ENCODE data around the gene STX1B.

The STX1B gene

DNA sequence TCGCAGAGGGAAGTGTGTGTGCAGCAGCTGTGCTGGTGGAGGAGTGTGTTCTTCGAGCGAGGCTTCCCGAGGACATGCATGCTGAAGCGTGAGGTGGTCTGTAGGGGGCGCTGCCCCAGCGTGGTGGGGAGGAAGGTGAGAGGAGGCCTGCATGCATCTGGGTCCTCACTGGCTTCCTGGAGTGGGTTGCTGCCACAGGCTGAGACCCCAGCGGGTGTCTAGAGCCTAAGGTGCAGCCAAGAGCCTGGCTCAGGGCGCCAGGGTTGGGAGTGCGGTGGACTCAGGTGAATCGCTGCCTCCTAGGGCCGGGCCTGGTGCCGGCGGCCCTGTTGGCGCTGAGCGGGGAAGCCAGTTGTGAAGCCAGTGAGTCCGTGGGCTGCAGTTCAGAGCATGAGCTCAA is 32.9 kb downstream of the STX1B start:
- DNase-seq = no peak

DNA sequence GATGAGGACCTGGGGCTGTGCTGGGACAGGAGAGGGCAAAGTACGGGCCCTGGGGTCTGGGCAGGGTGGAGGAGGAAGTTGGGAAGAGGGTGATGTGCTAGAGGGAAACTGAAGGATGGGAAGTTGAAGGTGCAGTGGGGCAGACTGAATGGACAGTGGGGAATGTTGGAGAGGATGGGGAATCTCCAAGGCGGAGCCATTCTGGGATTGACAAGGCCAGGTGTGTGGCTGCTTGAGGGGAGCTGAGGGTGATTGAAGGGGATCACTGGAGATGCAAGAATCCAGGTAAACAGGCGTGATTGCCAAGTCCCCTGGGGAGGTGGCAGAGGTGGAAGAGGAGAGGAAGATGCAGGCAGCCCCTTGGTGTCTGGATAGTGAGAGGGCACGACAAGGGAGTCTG is 34.0 kb downstream of the STX1B start:
- no peak for DNase-seq

GRCh38 chr16:30974348-30974747 is 36.1 kb downstream of the STX1B start:
- DNase-seq = no peak

DNA sequence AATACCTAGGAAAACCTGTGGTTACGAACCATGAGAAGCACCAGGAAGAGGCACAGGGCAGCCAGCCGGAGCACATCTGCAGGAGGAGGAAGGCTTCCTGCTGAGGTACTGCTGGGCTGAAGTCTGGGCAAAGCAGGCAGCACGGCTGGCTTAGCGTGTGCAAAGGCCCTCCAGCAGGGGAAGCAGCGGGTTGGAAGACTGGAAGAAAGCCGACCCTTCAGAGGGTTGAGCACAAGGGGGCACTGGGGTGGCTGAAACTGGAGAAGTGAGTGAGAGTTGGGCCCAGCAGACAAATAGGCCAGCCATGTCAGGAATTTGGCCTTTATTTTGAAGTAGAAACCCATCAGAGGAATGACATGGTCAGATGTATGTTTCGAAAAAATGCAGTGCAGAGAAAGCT is 37.6 kb downstream of the STX1B start:
- DNase-seq = peak; percentile 38

DNA sequence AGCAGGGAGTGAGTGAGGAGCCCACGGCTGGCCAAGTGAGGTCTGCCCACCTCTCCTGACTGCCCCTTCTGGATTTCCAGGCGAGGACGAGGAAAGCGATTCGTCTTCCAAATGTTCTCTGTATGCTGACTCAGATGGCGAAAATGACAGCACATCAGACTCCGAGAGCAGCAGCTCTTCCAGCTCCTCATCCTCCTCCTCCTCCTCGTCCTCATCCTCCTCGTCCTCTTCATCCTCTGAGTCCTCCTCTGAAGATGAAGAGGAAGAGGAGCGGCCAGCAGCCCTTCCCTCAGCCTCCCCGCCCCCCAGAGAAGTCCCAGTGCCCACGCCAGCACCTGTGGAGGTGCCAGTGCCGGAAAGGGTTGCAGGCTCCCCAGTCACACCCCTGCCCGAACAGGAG is 39.1 kb downstream of the STX1B start:
- DNase-seq = no peak

DNA sequence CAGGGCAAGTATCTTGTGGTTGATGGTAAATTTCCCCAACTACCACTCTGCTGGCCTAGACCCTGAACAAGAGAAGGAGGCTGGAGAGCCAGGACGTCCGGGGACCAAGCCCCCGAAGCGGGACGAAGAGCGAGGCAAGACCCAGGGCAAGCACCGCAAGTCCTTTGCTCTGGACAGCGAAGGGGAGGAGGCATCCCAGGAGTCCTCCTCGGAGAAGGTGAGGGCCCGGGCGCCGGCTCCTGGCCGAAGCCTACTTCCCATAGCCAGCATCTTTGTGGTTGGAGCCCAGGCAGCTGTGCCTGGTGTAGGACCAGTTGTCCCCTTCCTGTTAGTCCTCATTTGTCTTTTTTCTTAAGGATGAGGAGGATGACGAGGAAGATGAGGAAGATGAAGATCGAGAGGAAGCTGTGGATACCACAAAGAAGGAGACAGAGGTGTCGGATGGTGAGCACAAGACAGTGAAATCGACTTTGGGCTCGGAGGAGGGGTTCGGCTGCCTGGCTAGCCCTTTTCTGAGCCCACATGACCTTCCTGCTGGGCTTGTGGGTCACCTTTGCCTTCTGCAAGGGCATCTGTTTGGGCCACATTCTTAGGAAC is 41.1 kb downstream of the STX1B start:
- DNase-seq = no peak

GRCh38 chr16:30967795-30968194 is 42.6 kb downstream of the STX1B start:
- DNase-seq = no peak

DNA sequence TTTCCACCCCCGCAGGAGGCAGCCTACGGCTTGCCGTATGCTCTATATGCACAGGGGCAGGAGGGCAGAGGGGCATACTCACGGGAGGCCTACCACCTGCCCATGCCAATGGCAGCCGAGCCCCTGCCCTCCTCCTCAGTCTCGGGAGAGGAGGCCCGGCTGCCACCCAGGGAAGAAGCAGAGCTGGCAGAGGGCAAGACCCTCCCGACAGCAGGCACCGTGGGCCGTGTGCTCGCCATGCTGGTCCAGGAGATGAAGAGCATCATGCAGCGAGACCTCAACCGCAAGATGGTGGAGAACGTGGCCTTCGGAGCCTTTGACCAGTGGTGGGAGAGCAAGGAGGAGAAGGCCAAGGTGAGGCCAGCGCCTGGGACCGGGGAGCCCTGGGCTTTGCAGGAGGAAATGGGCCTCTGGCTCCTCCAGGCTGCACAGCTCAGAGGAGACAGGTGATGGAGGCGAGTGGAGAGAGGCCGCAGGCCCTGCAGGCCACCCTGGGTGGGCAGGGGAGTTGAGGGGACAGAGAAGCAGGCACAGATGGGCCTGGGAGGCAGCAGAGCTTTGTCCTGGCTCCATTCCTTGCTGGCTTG is 44.3 kb downstream of the STX1B start:
- DNase-seq = no peak

GRCh38 chr16:30965436-30965835 is 45.0 kb downstream of the STX1B start:
- no peak for DNase-seq

DNA sequence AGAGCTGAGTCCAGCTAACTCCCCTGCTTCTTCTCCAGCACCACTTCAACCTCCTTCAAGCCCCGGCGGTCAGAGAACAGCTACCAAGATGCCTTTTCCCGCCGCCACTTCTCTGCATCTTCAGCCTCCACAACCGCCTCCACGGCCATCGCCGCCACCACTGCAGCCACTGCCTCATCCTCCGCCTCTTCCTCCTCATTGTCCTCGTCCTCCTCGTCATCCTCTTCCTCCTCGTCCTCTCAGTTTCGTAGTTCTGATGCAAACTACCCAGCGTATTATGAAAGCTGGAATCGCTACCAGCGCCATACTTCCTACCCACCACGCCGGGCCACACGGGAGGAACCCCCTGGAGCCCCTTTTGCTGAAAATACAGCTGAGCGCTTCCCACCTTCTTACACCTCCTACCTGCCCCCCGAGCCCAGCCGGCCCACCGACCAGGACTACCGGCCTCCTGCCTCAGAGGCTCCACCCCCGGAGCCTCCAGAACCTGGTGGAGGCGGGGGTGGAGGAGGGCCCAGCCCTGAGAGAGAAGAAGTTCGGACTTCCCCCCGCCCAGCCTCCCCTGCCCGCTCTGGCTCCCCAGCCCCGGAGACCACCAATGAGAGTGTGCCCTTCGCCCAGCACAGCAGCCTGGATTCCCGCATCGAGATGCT is 45.7 kb downstream of the STX1B start:
- no peak for DNase-seq

- DNase-seq = no peak
Observed at GRCh38 chr16:30963925-30964511, 46.4 kb downstream of the STX1B start.

- no peak for DNase-seq
Observed at GRCh38 chr16:30961384-30961783, 49.1 kb downstream of the STX1B start.

DNA sequence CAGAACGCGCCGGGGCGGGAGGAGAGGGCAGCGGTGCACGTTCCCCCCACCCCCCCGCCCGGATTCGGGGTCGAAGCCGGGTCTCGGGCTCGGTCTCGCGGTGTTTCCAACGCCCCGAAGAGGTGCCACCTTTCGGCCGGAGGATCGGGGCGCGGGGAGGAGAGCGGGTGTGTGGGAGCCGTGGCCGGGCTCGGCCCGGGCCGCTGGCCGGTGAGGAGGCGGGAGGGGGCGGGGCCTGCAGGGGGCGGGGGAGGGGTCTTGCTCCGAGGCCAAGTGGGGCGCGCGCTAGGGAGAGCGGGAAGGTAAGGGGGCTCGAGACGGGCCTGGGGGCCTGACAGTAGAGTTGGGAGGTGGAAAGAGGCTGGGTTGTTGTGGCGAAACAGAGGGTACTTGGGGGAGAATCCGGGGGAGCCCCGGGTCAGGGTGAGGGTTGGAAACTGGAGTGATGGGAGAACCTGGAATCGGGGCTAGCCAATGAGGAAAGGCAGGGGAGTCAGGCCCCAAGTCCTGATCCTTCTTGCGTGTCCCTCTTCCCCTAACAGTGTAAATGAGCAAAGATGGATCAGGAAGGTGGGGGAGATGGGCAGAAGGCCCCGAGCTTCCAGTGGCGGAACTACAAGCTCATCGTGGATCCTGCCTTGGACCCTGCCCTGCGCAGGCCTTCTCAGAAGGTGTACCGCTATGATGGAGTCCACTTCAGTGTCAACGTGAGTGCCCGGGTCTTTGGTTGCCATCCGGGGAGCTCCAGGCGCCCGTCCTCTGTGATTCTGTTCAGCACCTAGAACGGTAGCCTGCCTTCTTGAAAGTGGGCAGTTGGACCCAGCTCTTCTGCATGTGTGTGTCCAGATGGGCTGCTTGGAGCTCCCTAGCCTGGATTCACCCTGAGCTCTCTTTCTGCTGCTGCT is 52.0 kb downstream of the STX1B start:
- peak; percentile 58 for DNase-seq

DNA sequence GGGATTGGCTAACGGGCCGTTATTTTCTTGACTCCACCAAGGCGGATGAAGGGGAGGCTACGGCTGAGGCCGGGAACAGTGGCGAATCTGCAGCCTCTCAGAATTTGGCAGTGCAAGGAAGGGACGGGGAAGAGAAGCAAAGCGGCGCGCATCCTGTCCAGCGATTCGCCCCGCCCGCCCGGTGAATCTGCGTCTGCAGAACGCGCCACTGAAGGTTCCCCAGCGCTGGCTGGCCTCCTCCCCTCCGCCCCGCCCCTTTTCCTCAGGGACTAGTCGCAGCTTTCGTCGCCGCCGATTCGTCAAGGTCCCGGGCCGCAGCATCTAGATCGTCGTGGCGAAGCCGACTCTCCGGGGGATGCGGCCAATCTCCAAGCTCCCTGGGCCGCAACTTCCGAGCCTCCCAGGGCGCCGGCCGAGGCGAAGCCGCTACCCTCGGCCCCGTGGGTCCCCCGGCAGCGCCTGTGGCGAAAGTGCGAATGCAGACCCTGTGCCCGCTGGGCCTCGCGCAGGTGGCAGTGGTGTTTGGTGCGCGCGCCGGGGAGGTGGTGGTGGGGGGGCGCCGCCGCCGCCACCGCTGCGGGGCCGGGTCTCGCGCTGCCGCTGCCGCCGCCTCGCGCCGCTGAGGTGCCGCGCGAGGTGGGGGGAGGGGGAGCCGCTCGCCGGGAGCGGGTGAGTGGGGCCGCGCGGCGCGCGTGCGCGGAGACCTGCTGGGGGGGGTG is 52.8 kb downstream of the STX1B start, which contains the start of gene SETD1A:
Gene SETD1A, plus strand, starts transcription at position 299 of the 719 bp plus-strand sequence. CDS start 978 bp downstream, outside the sequence.
- DNase-seq = peak; percentile 97

DNA sequence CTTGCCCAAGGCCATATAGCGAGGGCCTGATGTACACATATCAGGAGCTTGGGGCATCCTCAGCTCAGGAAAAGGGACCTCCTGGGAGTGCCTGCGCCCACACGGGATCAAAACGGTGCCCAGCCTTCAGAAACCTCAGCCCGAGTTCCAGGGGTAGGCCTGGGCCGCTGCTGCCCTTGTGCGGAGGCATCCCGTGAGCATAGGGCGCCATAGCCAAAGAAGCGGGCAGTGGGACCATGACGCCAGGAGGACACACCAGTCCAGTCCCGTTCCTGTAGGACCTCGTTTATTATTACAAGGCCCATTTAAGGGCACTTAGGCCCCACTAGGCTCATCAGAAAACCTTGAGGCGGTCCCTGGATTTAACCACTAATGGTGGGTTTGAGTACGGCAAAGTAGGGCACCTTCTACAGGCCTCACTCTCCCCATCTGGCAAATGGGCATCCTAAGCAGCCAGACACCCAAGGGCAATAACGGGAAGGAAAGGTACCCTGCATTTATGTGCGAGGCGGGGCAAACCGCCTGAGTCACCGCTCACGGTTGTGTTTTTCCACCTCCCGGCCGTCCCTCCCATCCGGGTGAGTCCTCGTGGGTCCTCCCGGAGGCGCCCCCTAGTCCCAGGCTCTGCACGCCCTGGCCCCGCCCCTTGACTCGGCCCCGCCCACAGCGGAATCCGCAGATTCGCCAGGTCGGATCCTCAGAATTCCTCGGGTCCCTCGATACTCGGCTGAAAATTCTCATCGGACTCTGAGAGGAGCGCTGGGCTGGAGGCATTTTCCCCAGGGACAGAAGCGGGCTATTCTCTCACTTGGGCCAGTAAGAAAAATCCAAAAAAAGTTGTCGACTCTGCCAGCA is 53.6 kb downstream of the STX1B start:
- peak; percentile 90 for DNase-seq

GRCh38 chr16:30954993-30955392 is 55.4 kb downstream of the STX1B start:
- no peak for DNase-seq

GRCh38 chr16:30953511-30954124 is 56.8 kb downstream of the STX1B start:
- DNase-seq = peak; percentile 78

DNA sequence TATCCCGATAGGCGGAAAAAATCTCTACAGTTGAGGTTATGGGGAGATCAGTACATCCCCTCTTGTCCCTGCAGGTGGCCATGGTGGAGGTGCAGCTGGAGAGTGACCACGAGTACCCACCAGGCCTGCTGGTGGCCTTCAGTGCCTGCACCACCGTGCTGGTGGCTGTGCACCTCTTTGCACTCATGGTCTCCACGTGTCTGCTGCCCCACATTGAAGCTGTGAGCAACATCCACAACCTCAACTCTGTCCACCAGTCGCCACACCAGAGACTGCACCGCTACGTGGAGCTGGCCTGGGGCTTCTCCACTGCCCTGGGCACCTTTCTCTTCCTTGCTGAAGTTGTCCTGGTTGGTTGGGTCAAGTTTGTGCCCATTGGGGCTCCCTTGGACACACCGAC is 57.3 kb downstream of the STX1B start:
- no peak for DNase-seq

GRCh38 chr16:30951750-30952149 is 58.7 kb downstream of the STX1B start:
- DNase-seq = no peak

GRCh38 chr16:30951193-30951592 is 59.2 kb downstream of the STX1B start:
- no peak for DNase-seq
